HG03460 (cell line): ENCODE results near the gene CA7.

Experiments used
- ATAC-seq: cut with Tn5 transposase; IDR thresholded peaks from one replicate; pipeline ENCODE4 v1.9.1; 2021; ENCODE audit not compliant: unreplicated experiment

Gene CA7

GRCh38 chr16:66844342-66845079 lies at the start of gene CA7:
Gene CA7 (plus strand): TSS chr16:66844414. CDS start chr16:66844488, 74 bp downstream.
- ATAC-seq = no peak

DNA sequence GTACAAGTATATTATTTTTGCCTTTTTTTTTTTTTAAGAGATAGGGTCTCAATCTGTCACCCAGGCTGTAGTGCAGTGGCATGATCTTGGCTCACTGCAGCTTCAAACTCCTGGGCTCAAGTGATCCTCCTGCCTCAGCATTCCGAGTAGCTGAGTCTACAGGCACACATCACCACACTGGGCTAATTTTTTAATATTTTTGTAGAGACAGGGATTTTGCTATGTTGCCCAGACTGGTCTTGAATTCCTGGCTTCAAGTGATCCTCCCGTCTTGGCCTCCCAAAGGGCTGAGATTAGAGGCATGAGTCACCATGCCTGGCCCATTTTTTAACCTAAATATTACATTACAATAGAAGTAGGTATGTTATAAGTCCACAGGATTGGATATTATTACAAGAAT lies 46.1 kb upstream of the CA7 start:
- ATAC-seq = no peak

GRCh38 chr16:66800856-66801255 lies 43.4 kb upstream of the CA7 start:
- ATAC-seq = no peak

DNA sequence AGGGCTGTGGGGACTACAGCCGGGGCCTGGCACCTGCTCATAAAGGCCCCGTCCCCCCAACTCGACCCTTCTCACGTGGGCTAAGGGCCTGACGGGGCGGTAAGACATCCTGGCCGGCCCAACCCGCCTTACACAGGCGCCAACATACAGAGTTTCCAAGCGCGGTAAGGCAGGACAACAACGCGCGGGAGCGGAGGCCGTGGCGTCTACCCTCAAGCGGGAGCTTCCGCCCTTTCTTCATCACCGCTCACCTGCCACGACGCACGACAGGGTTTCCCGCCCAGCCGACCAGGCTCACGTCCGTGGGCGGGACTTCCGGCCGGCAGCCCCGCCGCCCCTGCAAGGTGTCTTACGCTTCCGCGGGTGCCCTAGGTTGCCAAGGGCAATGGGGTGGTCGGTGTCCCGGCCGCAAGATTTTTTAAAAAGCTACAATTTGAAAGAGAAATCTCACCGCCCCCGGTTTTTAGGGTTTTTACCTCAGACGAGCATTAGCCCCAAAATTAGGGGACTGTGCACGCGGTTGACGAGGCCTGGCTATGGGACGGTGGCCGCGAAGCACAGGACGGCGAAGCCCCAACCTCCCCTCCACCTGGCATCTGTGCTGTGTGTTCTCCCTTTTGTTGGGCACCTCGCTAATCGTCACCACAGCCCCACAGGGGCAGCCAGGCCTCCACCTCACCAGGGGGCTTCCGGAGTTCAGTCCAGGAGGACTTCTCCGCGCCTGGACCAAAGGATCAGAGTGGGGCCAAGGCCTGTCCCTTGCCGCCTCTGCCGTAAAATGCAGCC lies 42.7 kb upstream of the CA7 start, which contains the start of gene TERB1:
TERB1 (minus strand) TSS at position 265 of the 786 bp plus-strand sequence. CDS start 4,786 bp downstream, outside the sequence.
- no peak for ATAC-seq

GRCh38 chr16:66802159-66802558 lies 42.1 kb upstream of the CA7 start:
- ATAC-seq = no peak

DNA sequence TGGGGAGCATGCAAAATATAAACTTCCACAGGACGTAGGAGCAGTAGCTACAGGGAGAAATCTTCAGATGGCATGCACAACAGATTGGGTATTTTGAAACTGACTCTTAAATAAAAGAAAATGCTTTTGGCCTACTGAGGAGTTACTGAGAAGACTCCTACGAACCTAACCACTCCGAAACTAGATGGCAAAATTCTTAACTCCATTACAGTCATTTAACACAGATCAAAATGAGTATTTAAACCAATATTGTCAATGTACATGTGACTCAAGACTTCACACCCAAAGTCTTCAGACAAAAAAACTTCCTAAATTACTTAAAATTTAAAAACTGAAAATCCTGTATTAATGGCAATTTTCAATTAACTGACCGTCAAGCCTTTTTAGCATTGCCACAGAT lies 34.4 kb upstream of the CA7 start:
- ATAC-seq = no peak

- ATAC-seq = no peak
Measured at GRCh38 chr16:66810391-66810790, 33.8 kb upstream of the CA7 start.

DNA sequence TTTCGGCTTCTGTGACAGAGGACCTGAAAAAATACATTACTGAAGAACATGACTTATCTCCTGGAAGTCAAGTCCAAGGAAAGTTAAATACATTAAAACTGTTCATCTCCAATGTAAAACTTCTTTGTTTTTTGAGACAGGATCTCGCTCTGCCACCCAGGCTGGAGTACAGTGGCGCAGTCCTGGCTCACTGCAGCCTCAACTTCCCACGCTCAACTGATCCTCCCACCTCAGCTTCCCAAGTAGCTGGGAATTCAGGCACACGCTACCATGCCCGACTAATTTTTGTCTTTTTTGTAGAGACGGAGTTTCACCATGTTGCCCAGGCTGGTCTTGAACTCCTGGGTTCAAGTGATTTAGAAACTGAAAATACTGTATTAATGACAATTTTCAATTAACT lies 33.2 kb upstream of the CA7 start:
- no peak for ATAC-seq

GRCh38 chr16:66814734-66815133 lies 29.5 kb upstream of the CA7 start:
- ATAC-seq = no peak

DNA sequence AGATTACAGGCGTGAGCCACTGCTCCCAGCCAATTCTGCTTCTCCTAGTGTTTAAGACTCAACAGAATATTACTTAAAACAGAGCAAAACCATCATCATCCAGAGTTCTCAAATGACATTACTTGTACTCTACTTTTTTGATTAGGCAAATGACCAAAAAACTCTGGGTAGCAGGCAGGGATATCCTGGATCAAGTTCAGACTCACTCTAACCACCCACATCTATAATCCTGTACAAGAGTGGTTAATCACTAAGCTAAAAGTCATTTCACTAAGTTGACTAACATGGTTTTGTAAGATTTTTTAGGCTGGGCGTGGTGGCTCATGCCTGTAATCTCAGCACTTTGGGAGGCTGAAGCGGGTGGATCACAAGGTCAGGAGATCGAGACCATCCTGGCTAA lies 20.2 kb upstream of the CA7 start:
- no peak for ATAC-seq

DNA sequence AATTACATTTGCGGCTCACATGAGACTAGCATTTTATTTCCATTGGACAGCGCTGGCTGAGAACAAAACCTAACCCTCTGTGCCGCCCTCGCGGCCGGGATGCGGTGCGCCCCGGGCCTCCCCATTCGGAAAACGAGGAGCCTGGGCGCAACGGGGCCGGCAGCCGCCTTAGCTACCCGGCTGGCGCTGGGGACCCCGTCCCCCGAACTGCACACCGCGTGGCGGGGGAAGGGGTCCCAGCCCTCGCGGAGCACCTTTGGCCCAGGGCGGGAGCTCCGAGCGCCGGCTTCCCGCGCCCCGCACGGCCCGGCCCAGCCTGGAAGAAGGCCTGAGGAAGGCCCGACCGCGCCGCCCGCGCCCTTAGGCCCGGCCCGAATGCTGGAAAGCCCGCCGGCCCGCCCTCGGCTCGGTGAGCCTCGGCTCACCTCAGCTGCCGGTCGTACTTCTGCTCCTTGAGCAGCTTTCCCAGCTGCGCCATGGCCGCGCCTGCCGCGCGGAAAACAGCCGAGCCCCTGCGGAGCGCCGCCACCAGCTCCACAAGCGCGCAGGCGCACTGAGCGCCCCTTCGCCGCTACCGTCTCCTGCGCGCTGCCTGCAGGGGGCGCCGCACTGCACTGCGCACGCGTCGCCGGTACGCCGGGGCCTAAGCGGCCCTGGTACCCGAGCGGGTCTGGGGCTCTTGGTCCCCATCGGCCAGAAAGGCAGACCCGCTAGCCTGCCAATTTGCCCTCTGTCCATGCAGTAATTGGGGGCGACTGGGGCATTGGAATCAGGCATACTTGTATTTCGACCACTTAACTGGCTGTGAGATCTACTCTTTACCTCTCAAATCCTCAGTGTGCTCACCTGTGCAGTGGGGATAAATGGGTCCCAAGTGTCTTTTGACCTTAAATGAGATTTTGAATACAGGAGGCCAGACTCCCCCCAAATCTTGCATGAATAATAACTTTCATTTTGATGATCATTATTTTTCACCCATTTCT lies 13.5 kb upstream of the CA7 start, which contains the start of gene NAE1:
NAE1 (minus strand) TSS at position 555 of the 983 bp plus-strand sequence; CDS start at position 478, 77 bp downstream.
- peak; percentile 82 for ATAC-seq

DNA sequence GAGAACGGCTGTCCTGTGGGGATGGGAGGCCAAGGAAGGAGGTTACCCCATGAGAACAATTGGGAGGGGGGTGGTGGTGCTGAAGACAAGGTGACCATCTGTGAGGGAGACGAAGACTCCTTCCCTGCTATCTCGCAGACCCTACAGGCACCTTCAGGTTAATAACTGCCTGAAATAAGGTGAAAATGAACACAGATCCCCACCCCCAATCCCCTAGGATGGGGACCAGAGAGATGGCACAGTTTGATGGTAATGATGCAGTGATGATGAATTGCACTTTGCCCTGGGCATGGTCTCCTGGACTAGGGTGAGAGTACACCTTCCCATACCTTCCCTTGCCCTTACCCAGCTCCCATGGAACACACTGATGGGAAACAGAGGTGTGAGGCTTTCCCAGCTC lies 12.0 kb upstream of the CA7 start:
- no peak for ATAC-seq

DNA sequence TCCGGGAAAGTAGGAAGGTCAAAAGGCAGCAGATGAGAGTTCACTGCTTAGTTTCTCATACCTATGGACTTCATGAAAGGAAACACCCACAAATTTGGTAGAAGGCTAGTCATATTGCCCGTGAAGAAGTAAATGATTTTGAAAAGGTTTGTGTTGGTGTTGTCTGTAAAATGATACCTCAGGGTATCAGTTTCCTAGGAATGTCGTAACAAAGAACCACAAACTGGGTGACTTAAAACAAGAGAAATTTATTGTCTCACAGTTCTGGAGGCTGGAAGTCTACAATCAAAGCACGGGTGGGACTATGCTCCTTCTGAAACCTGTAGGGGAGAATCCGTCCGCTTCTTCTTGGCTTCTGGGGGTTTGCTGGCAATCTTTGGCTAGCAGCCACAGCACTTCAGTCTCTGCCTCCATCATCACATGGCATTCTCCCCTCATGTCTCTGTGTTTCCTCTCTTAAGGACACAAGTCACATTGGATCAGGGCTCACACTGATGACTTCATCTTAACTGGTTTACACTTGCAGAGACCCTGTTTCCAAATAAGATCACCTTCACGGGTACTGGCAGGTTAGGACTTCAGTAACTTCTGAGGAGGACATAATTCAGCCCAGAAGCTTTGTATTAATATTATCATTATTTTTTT lies 11.4 kb upstream of the CA7 start:
- ATAC-seq = no peak

- ATAC-seq = no peak
Measured at GRCh38 chr16:66834746-66835145, 9.5 kb upstream of the CA7 start.

GRCh38 chr16:66840883-66841282 lies 3.3 kb upstream of the CA7 start:
- no peak for ATAC-seq

DNA sequence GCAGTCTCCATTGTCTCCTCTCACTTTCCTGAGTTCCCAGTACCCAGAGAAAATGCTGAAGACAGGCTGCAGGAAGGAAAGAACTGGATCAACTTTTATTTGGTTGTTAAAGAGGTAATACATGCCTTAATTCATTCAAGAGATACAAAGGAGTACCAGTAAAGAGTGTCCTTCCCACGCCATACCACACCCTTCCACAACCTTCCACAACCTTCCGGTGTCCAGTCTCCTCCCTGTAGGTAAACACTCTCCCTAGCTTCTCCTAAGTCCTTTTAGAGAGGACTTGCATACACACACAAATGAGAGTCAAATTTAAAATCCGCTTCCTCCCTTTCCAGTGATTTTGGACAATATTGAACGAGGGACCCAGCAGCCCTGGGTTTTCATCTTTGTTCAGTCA lies 2.8 kb upstream of the CA7 start:
- no peak for ATAC-seq

GRCh38 chr16:66842765-66843164 lies 1.4 kb upstream of the CA7 start:
- ATAC-seq = no peak

GRCh38 chr16:66843191-66843590 lies 1.0 kb upstream of the CA7 start:
- ATAC-seq = no peak

DNA sequence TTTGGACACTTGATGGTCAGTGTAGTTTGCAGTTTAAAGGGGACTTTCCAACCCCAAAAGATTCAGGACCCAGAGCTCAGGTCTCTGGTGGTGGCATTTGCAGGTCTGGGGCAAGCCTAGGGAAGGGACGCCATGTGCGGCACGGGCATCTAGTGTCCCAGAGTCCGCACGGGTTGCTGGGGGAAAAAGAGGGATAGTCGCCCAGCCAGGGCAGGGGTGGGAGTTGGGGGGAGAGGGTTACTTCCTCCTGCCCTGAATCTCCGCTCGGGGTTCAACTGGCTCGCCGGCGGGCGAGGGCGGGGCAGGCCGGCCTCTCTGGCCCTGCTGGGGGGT lies 239 bp upstream of the CA7 start:
- ATAC-seq = no peak

DNA sequence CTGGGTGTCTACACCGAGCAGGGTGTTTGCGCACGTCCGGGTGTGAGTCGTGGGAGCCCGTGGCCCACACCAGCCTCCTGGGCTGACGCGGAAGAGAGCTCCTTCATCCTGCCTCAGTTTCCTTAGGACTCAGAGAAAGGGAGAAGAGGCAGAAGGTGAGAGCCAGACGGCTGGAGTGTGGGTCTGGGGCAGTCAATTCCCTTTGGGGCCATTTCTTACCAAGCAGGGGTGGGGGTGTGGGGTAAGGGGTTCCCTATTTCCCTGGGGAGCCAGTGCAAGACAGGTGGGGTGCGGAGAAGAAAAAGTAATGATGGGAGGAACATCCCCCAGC lies 831 bp downstream of the CA7 start:
- ATAC-seq = no peak

DNA sequence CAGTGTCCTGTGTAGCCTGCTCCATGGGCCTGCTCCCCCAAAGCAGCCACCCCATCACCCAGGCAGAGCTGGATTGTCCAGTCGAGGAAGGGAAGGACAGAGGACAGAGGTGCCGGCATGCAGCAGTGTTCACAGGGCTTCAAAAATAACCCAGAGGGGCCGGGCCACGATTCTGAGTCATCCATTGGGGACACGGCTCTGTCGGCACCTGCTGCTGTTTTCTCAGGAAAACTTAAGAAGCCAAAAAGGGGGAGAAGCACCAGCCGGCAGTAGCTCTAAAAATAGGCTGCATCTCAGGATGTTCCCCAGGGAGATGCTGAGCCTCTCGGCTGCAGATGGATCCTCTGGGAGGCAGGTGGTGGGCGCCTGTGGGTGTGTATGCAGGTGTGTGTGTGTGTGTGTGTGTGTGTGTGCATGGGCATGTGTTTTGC lies 1.6 kb downstream of the CA7 start:
- no peak for ATAC-seq
